Ishikawa (cell line): ENCODE data around the gene ANKAR.

Experiments used
- CEBPB ChIP-seq: IDR thresholded peaks from 2 replicates; pipeline ENCODE4 v1.6.1; 2012
- CREB1 ChIP-seq: IDR thresholded peaks from 2 replicates; pipeline ENCODE4 v1.6.1; 2012; ENCODE audit warnings: low read depth
- EGR1 ChIP-seq: IDR thresholded peaks from 2 replicates; pipeline ENCODE4 v1.6.1; 2012
- EP300 ChIP-seq: IDR thresholded peaks from 2 replicates; pipeline ENCODE4 v1.6.1; 2012; ENCODE audit warnings: borderline replicate concordance
- FOXM1 ChIP-seq: IDR thresholded peaks from 2 replicates; pipeline ENCODE4 v1.6.1; 2012; ENCODE audit warnings: low read depth, borderline replicate concordance
- MAX ChIP-seq: IDR thresholded peaks from 2 replicates; pipeline ENCODE4 v1.6.1; 2012
- NFIC ChIP-seq: IDR thresholded peaks from 2 replicates; pipeline ENCODE4 v1.6.1; 2012
- RAD21 ChIP-seq: IDR thresholded peaks from 2 replicates; pipeline ENCODE4 v1.6.1; 2012; ENCODE audit warnings: low read depth
- TAF1 ChIP-seq: IDR thresholded peaks from 2 replicates; pipeline ENCODE4 v1.6.1; 2012; ENCODE audit warnings: low read depth, mild to moderate bottlenecking
- TCF12 ChIP-seq: IDR thresholded peaks from 2 replicates; pipeline ENCODE4 v1.6.1; 2012; ENCODE audit warnings: low read depth
- TEAD4 ChIP-seq: IDR thresholded peaks from 2 replicates; pipeline ENCODE4 v1.6.1; 2012
- USF1 ChIP-seq: IDR thresholded peaks from 2 replicates; pipeline ENCODE4 v1.6.1; 2012
- ZBTB7A ChIP-seq: IDR thresholded peaks from 2 replicates; pipeline ENCODE4 v1.6.1; 2012; ENCODE audit warnings: low read depth
- TF ChIP-seq, protein P1 (sequence below): IDR thresholded peaks from 2 replicates; pipeline ENCODE4 v1.6.1; 2012; ENCODE audit warnings: low read depth, mild to moderate bottlenecking

The ANKAR gene

DNA sequence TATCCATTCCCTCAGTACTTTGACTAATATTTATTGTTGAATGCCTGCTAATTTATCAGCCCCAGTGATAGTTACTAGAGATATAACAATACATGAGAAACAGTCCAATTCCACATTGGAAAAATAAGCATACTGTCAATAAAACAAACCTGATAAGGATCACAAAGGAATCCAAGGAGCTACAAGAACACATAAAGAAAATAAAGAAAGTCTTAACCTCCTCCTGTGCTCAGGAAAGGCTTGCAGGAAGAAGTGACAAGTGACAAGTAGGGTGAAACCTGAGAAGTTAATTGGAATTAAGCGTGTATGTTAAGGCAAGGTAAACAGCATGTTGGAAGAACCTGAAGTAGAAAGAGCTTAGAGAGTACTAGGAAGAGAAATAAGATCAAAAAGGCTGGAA, 33.5 kb upstream of the ANKAR start:
- TF ChIP-seq, protein P1, sequence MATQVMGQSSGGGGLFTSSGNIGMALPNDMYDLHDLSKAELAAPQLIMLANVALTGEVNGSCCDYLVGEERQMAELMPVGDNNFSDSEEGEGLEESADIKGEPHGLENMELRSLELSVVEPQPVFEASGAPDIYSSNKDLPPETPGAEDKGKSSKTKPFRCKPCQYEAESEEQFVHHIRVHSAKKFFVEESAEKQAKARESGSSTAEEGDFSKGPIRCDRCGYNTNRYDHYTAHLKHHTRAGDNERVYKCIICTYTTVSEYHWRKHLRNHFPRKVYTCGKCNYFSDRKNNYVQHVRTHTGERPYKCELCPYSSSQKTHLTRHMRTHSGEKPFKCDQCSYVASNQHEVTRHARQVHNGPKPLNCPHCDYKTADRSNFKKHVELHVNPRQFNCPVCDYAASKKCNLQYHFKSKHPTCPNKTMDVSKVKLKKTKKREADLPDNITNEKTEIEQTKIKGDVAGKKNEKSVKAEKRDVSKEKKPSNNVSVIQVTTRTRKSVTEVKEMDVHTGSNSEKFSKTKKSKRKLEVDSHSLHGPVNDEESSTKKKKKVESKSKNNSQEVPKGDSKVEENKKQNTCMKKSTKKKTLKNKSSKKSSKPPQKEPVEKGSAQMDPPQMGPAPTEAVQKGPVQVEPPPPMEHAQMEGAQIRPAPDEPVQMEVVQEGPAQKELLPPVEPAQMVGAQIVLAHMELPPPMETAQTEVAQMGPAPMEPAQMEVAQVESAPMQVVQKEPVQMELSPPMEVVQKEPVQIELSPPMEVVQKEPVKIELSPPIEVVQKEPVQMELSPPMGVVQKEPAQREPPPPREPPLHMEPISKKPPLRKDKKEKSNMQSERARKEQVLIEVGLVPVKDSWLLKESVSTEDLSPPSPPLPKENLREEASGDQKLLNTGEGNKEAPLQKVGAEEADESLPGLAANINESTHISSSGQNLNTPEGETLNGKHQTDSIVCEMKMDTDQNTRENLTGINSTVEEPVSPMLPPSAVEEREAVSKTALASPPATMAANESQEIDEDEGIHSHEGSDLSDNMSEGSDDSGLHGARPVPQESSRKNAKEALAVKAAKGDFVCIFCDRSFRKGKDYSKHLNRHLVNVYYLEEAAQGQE = no peak
- TF ChIP-seq MAX = no peak
- no peak for TF ChIP-seq TAF1

GRCh38 chr2:189641590-189641989, 32.9 kb upstream of the ANKAR start:
- TF ChIP-seq, protein P1 = no peak
- TF ChIP-seq NFIC (no peak), EGR1 (no peak), FOXM1 (no peak), TEAD4 (no peak), CREB1 (no peak), USF1 (no peak), ZBTB7A (no peak), TAF1 (no peak), CEBPB (no peak), RAD21 (no peak)

- no peak for TF ChIP-seq FOXM1
- TF ChIP-seq EGR1 = no peak
- no peak for TF ChIP-seq EP300
- TF ChIP-seq CEBPB = no peak
These were observed 27.9 kb upstream of the ANKAR start for GRCh38 chr2:189646521-189646920.

GRCh38 chr2:189648846-189649509, 25.5 kb upstream of the ANKAR start:
- TF ChIP-seq TAF1 (no peak), USF1 (no peak), TCF12 (no peak), EGR1 (no peak)
- TF ChIP-seq, protein P1 = no peak

GRCh38 chr2:189651284-189651683, 23.2 kb upstream of the ANKAR start:
- TF ChIP-seq TEAD4 = no peak
- no peak for TF ChIP-seq USF1
- TF ChIP-seq CREB1 = no peak
- TF ChIP-seq, protein P1 = no peak
- no peak for TF ChIP-seq MAX
